Ovary (tissue), 3 donors: ENCODE data around the gene SCTR.

Experiments used
- CTCF ChIP-seq, 3 donors: fragments of 450-650 bp in 2 of 3; fragments of 200-600 bp in 1 of 3; IDR thresholded peaks; one replicate each; pipeline versions ENCODE4 v1.5.1 to v1.8.0; 2016 to 2022; ENCODE audit warnings: antibody characterized with exemption in 3 of 3, mild to moderate bottlenecking in 1 of 3
- EP300 ChIP-seq: sonication (generic); formaldehyde crosslinking; IDR thresholded peaks from one replicate; pipeline ENCODE4 v1.6.1; 2017; ENCODE audit warnings: antibody characterized with exemption
- POLR2A ChIP-seq: fragments of 450-650 bp; IDR thresholded peaks from one replicate; pipeline ENCODE4 v1.6.1; 2017; ENCODE audit warnings: antibody characterized with exemption, mild to moderate bottlenecking, moderate library complexity
- donor health status: DM: no; HTN: no; CAD: no.

GRCh38 chr2:119463136-119463535 lies 61.1 kb downstream of the SCTR start:
- TF ChIP-seq CTCF (IDR thresholded peaks at IDR 0.05), result no peak
- no peak for TF ChIP-seq POLR2A
- TF ChIP-seq EP300, result no peak
